Measurements from ENCODE around the gene TPM3. TPM values are rescaled to one million over a fixed set of nuclear protein-coding genes. Genes with fewer than 3 reads are reported as not detected.
"Not testable (repeated sequence)": the region's sequence is repeated elsewhere in the genome, so short reads cannot be mapped to it uniquely, and the experiment has no call there.

Gene TPM3
- total RNA-seq, 2 donors from 2014 or later: 177 to 189 TPM

DNA sequence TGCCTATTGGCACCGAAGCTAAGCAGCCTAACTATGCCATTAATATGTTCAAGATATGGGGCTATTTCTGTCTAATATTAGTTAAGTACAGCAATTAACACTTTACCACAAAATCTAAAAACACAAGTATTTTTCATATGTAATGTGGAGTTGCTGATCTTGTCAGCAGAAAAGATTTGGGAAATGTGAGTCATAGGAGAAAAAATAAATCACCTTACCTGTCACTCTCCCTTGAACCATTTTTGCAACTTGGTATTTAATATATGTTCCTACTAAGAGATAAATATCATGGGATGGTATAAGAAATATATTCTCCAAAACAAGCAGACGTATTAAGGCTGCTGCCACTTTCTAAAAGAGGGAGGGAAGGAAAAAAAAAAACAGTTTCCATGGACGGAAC, 54.0 kb downstream of the TPM3 start:
- DNase-seq (ENCODE audit: low spot score): no peak
- intact Hi-C loops (cut with DNase I): no loop called here

DNA sequence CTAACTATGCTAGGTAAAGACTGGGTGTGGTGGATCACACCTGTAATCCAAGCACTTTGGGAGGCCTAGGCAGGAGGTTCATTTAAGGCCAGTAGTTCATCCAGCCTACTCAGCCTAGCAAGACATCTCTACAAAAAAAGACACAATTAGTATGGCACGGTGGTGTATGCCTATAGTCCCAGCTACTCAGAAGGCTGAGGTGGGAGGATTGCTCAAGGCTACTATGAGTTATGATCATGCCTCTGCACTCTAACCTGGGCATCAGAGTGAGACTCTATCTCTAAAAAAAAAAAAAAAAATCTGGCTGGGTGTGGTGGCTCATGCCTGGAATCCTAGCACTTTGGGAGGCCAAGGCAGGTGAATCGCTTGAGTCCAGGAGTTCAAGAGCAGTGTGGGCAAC, 58.6 kb downstream of the TPM3 start:
- no peak for DNase-seq (ENCODE audit: low spot score)
- intact Hi-C loops (cut with DNase I): no loop called here

DNA sequence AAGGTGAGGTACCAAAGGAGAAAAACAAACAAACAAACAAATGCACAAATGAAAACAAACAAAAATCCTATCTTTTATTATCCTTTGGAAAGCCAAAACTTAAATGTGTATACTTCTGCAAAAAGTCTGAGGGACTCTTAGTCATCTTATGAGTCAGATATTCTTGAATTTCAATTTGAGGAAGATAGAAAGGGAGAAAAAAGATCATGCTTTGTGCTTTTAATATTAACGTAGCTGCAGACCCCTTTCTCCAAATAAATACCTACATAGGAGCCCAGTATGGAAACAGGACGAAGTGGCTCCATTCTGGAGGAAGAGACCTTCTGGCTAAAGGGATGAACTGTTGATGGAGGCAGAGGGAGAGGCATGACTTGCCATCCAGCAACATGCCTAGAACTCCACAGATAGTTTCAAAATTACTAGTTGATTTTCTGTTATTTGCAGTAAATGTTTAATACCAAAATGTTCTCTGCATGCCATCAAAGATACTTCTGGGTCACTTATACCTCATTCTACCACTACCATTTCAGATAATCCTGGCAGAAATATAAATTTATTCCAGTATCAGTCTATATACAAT, 62.4 kb downstream of the TPM3 start:
- intact Hi-C loops (cut with DNase I): no loop called here
- no peak for DNase-seq (ENCODE audit: low spot score)

DNA sequence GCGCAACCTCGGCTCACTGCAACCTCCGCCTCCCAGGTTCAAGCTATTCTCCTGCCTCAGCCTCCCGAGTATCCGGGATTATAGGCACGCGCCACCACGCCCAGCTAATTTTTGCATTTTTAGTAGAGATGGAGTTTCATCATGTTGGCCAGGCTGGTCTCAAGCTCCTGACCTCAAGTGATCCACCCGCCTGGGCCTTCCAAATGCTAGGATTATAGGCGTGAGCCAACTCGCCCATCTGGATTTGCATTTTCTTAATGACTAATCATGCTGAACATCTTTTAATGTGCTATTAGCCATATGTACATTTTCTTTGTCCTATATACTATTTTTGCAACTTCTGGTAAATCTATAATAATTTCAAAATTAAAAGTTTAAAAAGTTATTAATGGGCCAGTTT, 68.7 kb downstream of the TPM3 start:
- intact Hi-C loops (cut with DNase I); DNase-seq (ENCODE audit: low spot score): not testable (repeated sequence)

DNA sequence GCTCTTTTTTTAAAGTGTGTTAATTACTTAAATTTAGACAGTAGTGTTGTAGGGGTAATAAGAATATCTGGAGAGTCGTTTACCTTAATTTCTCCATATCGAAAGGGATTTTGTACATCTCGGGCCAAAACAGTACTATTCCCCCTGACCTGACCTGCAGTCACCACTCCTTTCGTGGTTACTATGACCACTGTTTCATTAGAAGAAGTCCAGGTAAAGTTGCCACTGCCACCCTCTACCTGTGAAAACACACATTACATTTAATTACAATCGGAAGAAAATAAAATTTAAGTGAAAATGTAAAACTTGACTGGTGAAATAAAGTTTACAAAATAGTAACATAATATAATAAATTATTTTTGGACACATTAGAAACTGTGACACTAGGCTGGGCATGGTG, 74.3 kb downstream of the TPM3 start:
- no peak for DNase-seq (ENCODE audit: low spot score)
- intact Hi-C loops (cut with DNase I): no loop called here

DNA sequence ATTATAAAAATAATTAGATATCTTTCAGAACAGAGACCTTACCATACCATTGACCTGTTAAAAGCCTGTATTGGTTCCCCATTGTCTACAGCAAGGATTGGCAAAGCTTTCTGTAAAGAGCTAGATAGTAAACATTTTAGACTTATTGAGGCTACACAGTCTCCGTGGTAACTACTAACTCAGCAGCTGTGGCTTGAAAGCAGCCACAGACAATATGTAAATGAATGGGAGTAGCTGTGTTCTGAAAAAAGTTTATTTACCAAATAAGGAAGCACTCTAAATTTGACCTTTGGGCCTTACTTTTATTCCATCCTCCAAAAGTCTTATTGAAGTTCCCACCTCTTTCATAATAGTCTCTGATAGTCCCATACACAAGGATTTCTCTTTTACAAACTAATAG, 76.7 kb downstream of the TPM3 start:
- intact Hi-C loops (cut with DNase I): no loop called here
- no peak for DNase-seq (ENCODE audit: low spot score)

Small RNAs within 50 kb of the gene (microRNA-seq; reads per million reads assigned to microRNA genes)
- 8.4 to 9.7 reads per million in 2 donors for gene MIR190B (ENCODE audit: borderline microRNAs expressed in 2 of 2)

Other genes with a start within 250 kb of the TPM3 start
- 10 to 100 TPM; 41.7 to 47.5 TPM for gene DENND4B, start 245.4 kb downstream of the TPM3 start, total RNA-seq
- 10 to 100 TPM; 26.6 to 31.0 TPM for gene CRTC2, start 233.5 kb downstream of the TPM3 start, total RNA-seq
- gene SLC39A1, start 228.6 kb downstream of the TPM3 start, total RNA-seq: 10 to 100 TPM; 76.5 to 79.5 TPM
- gene CREB3L4, start 224.2 kb downstream of the TPM3 start, total RNA-seq: 1 to 10 TPM; 3.2 to 5.3 TPM
- 10 to 100 TPM; 77.5 to 78.2 TPM for gene JTB, start 214.4 kb downstream of the TPM3 start, total RNA-seq
- 100 to 1,000 TPM; 144 to 149 TPM for gene RAB13, start 205.8 kb downstream of the TPM3 start, total RNA-seq
- 1,000 to 10,000 TPM; 1,661 to 1,802 TPM for gene RPS27, start 201.3 kb downstream of the TPM3 start, total RNA-seq
- gene NUP210L, start 37.0 kb downstream of the TPM3 start, total RNA-seq: under 1 TPM; 0.05 to 0.14 TPM
- not detected for gene CFAP141, start 14.2 kb upstream of the TPM3 start, total RNA-seq
- gene UBAP2L, start 28.9 kb upstream of the TPM3 start, total RNA-seq: 100 to 1,000 TPM in 1 of 2 donors, 10 to 100 TPM in 1; 94.2 to 104 TPM
- gene HAX1, start 80.5 kb upstream of the TPM3 start, total RNA-seq: 10 to 100 TPM; 63.9 to 71.6 TPM
- under 1 TPM in 1 of 2 donors, not detected in 1; 0.24 TPM for gene AQP10, start 129.0 kb upstream of the TPM3 start, total RNA-seq
- gene ATP8B2, start 133.4 kb upstream of the TPM3 start, total RNA-seq: 100 to 1,000 TPM; 130 to 153 TPM
- gene IL6R, start 213.2 kb upstream of the TPM3 start, total RNA-seq: 10 to 100 TPM; 19.6 to 24.1 TPM

Data from posterior vena cava (tissue), 2 donors.